T-helper 1 cell treated with Interleukin-12 subunit alpha and Interleukin-12 subunit beta and Interleukin-4 antibody, amounts not matched to agents 30 ng/mL and 1 ng/mL, for 36 hours (primary cell): ENCODE measurements around the gene TAS2R50. TPM values are rescaled to one million over a fixed set of nuclear protein-coding genes. Genes with fewer than 3 reads are reported as not detected.
"Not testable (repeated sequence)": the region's sequence is repeated elsewhere in the genome, so short reads cannot be mapped to it uniquely, and the experiment has no call there.

Experiments
- intact Hi-C: fragments of 100-400 bp; cut with micrococcal nuclease; formaldehyde crosslinking; loops from one replicate; pipeline ENCODE4 v1.15.1; 2024
- total RNA-seq: library from RNA; stranded (reverse); gene quantifications from 2 replicates; pipeline ENCODE4 v1.2.3, GENCODE V29; 2022

TAS2R50 gene, protein sequence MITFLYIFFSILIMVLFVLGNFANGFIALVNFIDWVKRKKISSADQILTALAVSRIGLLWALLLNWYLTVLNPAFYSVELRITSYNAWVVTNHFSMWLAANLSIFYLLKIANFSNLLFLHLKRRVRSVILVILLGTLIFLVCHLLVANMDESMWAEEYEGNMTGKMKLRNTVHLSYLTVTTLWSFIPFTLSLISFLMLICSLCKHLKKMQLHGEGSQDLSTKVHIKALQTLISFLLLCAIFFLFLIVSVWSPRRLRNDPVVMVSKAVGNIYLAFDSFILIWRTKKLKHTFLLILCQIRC
- total RNA-seq: 1.8 TPM in 2 replicates

- intact Hi-C loops: no loop called here
Measured at GRCh38 chr12:10986812-10987211, at the start of gene TAS2R50. Gene TAS2R50 (minus strand): TSS chr12:10986912. CDS start chr12:10986860, 52 bp downstream.

- intact Hi-C loops: not testable (repeated sequence)
Measured at GRCh38 chr12:11033959-11034358, 47.2 kb upstream of the TAS2R50 start.

GRCh38 chr12:11031307-11031706 lies 44.6 kb upstream of the TAS2R50 start, which contains the start of gene TAS2R31:
Gene TAS2R31 (minus strand): TSS chr12:11031407. CDS start chr12:11031335, 72 bp downstream.
- intact Hi-C loops: loop anchor here (2.0 kb wide), 1 partner anchor 67 kb away; no protein-coding TSS in a partner anchor

GRCh38 chr12:11026118-11026517 lies 39.4 kb upstream of the TAS2R50 start:
- intact Hi-C loops: no loop called here

DNA sequence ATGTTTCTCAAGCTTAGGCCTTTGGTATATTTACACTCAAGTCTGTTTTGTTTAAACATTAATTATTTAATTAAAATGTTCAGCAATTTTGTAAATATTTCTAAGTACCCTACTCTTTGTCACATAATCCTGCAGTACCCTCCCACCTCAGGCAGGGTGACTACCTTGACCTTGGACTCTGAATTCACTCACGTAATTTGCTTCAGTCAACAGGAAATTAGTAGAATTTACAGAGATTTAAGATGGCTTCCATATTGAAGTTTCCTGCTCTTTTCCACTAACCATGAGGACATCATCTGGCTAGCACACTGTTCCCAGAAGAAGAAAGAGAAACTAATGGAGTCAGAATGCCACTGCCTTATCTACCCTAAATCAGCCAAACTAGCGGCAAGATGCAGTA lies 36.7 kb upstream of the TAS2R50 start:
- intact Hi-C loops: no loop called here

DNA sequence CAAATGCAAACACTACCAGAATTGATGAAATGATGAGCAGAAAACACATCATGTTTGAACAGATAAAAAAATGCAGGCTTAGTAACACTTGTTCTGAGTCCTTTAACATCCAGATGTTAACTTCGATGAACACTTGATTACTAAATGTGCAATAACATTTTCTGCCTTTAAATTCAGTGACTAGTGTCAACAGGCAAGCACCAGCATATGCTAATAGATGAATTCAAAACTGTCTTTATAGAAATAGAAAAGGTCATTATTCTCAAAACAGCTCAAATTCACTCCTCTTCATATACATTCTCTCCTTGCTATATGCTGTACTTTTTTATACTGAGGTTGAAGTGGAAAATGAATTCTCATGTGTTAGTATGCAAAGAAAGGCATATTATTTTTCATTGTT lies 35.8 kb upstream of the TAS2R50 start, which contains the start of gene TAS2R19:
TAS2R19 (minus strand) TSS at position 101 of the 400 bp plus-strand sequence; CDS start at position 52, 49 bp downstream.
- intact Hi-C loops: no loop called here

DNA sequence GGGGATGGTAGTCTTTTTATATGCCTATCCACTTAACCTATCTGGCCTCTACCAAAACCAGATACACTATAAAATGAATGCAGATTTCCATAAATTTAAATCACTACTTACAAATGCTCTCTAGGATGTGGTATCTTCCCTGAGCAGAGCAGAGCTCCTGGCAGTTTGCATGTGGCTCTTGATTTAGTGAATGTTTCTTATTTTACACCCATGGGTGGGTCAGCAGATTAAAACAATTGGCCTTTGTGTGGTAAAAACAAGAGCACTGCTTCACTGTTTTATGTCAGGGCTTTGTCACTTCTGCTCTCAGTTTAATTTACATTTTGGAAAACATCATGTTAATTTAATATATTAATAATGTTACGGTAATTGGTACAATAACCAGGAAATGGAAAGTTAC lies 30.2 kb upstream of the TAS2R50 start:
- intact Hi-C loops: no loop called here

GRCh38 chr12:11015775-11016430 lies 29.2 kb upstream of the TAS2R50 start:
- intact Hi-C loops: loop anchor here (2.0 kb wide), 1 partner anchor 53 kb away; no protein-coding TSS in a partner anchor

- intact Hi-C loops: loop anchor here (2.0 kb wide), 1 partner anchor 55 kb away; no protein-coding TSS in a partner anchor
Measured at GRCh38 chr12:11014234-11014633, 27.5 kb upstream of the TAS2R50 start.

DNA sequence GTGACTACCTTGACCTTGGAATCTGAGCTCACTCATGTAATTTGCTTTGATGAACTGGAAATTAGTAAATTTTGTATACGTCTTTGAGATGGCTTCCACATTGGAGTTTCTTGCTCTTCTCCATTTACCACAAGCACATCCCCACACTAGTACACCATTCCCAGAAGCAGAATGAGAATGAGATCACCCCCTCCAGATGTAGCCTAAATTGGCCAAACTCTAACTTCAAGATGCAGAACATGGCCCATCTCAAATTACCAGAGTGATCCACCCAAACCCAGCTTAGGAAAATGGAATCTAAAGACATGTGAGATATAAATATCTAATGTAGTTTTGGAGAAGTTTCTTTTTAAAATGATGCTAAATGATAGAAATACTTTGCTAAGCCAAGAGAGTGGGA lies 20.9 kb upstream of the TAS2R50 start:
- intact Hi-C loops: no loop called here

DNA sequence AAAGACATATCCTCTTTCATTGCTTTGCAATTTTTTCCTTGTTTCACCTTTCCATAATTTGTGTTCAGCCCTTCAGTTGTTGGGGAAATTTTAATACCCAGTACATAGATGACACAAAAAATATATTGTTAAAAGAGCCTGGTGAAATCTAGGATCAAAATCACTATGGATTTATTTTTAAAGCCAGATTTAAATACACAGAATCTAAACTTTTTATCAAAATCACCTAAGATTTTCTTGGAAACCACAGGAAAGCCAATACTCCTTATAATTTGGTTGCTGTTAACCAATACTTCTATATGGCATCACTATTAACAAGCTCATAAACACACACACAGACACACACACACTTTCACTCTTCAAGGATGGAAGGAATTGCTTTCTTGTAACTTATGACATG lies 11.5 kb upstream of the TAS2R50 start, which contains the start of gene TAS2R20:
TAS2R20 (minus strand) TSS at position 101 of the 400 bp plus-strand sequence. CDS start 429 bp downstream, outside the sequence.
- intact Hi-C loops: no loop called here

GRCh38 chr12:10994307-10994706 lies 7.6 kb upstream of the TAS2R50 start:
- intact Hi-C loops: no loop called here

- intact Hi-C loops: no loop called here
Measured at GRCh38 chr12:10989107-10989506, 2.4 kb upstream of the TAS2R50 start.

DNA sequence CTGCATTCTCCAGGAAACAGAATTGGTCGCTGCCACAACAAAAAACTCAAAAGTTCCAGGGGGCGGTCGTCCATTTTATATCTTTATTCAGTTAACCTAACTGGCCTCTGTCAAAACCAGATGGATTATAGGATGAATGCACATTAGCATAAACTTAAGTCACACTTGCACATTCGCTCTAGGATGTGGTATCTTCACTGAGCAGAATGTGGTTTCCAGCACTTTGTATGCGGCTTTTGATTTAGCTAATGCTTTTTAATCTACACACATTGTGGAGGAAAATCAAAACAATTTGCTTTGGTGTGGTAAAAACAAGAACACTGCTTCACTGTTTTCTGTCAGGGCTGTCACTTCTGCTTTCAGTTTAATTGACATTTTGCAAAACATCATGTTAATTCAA lies 4.5 kb downstream of the TAS2R50 start:
- intact Hi-C loops: loop anchor here (1.0 kb wide), 2 partner anchors 22 to 189 kb away; partner anchors contain the start of gene SMIM10L1

GRCh38 chr12:10974965-10975364 lies 11.7 kb downstream of the TAS2R50 start:
- intact Hi-C loops: loop anchor here (1.0 kb wide), 1 partner anchor 126 kb away; the partner anchor contains the start of gene PRR4

- intact Hi-C loops: no loop called here
Measured at GRCh38 chr12:10968765-10969456, 17.8 kb downstream of the TAS2R50 start.

DNA sequence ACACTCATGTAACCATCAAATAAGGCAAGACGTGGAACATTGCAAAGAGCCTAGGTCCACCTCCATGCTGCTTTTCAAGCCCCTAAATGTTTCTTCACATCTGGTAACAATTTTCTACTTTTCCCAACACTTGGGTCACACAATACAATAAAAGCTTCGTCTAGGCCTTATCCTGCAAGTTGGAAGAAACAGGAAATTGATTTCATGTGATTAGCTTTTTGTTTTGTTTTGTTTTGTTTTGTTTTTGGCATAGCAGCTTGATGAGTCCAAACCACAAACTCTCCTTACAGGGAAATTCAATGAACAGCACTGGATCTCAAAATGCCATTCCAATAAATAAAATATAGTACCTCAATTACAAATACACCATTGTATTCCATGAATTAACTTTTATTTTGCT lies 19.3 kb downstream of the TAS2R50 start:
- intact Hi-C loops: no loop called here

DNA sequence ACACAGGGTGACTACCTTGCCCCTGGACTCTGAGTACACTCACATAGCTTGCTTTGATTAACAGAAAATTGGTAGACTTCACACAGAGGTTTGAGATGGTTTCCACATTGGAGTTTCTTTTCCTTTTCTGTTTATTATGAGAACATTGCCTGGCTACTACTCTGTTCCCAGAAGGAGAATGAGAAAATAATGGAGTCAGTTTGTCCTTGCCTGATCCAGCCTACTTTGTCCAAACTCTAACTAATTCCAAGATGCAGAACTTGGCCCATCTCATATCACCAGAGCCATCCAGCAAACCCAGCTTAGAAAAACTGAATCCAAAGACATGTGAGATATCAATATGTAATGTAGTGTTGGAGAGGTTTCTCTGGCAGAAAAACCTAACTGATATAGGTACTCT lies 20.4 kb downstream of the TAS2R50 start:
- intact Hi-C loops: no loop called here

DNA sequence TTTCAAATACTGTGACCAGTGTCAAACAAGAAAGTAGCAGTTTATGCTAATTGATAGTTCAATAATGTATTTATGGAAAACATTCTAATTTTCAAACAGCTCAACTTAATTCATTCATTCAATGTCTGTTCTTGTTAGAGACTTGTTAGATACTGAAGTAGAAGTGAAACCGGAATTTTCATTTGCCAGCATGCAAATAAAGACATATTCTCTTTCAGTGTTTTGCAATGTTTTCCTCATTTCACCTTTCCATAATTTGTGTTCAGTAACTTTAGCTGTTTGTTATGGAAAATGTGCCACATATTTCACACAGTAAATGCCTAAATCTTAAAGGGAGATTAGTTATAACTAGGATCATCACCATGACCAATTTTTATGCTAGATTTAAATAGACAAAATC lies 21.2 kb downstream of the TAS2R50 start:
- intact Hi-C loops: no loop called here

DNA sequence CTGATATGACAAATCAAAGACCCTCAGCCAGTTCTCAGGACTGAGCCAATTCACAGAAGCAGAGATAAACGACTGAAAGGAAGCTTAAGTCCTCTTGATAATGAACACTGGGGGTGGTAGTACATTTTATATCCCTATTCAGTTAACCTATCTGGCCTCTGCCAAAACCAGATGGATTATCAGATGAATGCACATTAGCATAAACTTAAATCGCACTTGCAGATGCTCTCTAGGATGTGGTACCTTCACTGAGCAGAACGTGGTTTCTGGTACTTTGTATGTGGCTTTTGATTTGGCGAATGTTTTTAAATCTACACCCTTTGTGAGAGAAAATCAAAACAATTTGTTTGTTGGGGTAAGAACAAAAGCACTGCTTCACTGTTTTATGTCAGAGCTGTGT lies 26.5 kb downstream of the TAS2R50 start:
- intact Hi-C loops: loop anchor here (1.0 kb wide), 2 partner anchors 22 to 526 kb away; no protein-coding TSS in a partner anchor

GRCh38 chr12:10959804-10960203 lies 26.9 kb downstream of the TAS2R50 start:
- intact Hi-C loops: loop anchor here (1.0 kb wide), 2 partner anchors 22 to 526 kb away; no protein-coding TSS in a partner anchor
